ENCODE measurements around the gene PSMC3IP.

DNA sequence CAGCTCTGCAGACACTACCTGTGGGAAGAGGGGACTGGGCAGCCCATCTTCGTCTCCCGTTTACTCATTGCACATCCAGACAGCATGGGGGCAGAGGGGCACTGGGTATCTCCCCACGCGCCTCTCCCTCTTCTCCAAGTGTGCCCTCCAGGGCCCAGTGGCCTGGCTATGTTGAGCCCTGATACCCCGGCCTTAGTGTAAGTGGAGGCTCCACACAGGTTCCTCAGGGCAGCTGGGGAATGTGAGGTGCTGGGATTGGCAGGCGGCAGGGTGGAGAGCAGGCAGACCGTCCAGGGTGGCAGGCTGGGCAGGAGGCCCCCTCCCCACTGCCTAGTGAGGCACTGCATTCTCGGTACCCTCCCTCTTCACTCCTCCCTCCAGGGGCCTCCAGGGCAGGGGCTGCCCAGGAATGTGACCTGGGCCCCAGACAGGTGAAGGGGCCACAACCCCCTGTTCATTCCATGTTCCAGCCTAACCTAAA is 54.7 kb downstream of the PSMC3IP start:
- TF ChIP-seq POLR2A (IDR thresholded peaks at IDR 0.05) = no peak
- TF ChIP-seq, protein P1, sequence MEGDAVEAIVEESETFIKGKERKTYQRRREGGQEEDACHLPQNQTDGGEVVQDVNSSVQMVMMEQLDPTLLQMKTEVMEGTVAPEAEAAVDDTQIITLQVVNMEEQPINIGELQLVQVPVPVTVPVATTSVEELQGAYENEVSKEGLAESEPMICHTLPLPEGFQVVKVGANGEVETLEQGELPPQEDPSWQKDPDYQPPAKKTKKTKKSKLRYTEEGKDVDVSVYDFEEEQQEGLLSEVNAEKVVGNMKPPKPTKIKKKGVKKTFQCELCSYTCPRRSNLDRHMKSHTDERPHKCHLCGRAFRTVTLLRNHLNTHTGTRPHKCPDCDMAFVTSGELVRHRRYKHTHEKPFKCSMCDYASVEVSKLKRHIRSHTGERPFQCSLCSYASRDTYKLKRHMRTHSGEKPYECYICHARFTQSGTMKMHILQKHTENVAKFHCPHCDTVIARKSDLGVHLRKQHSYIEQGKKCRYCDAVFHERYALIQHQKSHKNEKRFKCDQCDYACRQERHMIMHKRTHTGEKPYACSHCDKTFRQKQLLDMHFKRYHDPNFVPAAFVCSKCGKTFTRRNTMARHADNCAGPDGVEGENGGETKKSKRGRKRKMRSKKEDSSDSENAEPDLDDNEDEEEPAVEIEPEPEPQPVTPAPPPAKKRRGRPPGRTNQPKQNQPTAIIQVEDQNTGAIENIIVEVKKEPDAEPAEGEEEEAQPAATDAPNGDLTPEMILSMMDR (IDR thresholded peaks at IDR 0.05) = no peak

Data from tibial nerve (tissue), 3 donors.